PC-3 (cell line): ENCODE data around the gene FRZB.

Source experiments
- CTCF ChIP-seq: fragments of 300-600 bp; sonication (generic); conservative IDR thresholded peaks from 2 replicates; pipeline ENCODE4 v1.5.1; 2017; ENCODE audit warnings: antibody characterized with exemption, low read depth, mild to moderate bottlenecking, low read length
- EZH2 ChIP-seq: fragments of 300-600 bp; sonication (generic); IDR thresholded peaks from one replicate; pipeline ENCODE4 v1.6.1; 2017; ENCODE audit warnings: antibody characterized with exemption, mild to moderate bottlenecking, low read length; ENCODE audit not compliant: unreplicated experiment
- EZH2phosphoT487 ChIP-seq: fragments of 300-600 bp; sonication (generic); IDR thresholded peaks from 2 replicates; pipeline ENCODE4 v1.6.1; 2018; ENCODE audit warnings: mild to moderate bottlenecking, antibody characterized with exemption, low read length, borderline replicate concordance

DNA sequence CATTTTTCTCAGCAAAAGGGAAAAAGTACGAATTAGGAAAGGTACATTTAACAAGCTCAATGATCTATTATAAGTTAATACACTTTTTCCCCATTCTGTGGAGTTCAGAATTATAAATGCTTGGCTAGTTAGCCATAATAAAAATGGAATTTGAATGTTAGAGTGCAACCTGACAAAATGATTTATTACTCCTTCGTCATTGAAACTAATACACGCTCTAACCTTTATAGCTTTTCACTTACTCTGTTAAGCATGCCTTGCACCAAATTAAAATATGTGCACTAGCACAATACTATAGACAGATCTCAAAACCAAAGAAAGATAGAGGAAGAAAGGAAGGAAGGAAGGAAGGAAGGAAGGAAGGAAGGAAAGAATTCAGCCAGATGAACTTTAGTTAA, 46.1 kb upstream of the FRZB start:
- TF ChIP-seq CTCF (no peak), EZH2 (no peak), EZH2phosphoT487 (no peak)
